Lower leg skin (tissue), 4 donors: ENCODE results near the gene MAN1A2. TPM values are rescaled to one million over a fixed set of nuclear protein-coding genes. Genes with fewer than 3 reads are reported as not detected.
A peak's percentile ranks its signal among the peaks of the same experiment; 100 is the strongest.

ENCODE experiments used
- DNase-seq, 2 donors: peaks; one replicate each; pipeline ENCODE4 v3.0.0-alpha.2; 2019; ENCODE audit warnings: low spot score in 2 of 2
- H3K4me3 ChIP-seq: fragments of 200-600 bp; sonication (generic); 2 replicates; pipeline ENCODE4 v1.5.1; 2017; ENCODE audit warnings: mild to moderate bottlenecking, low read depth; ENCODE audit not compliant: poor library complexity, severe bottlenecking
- POLR2A ChIP-seq, 2 donors: fragments of 450-650 bp; IDR thresholded peaks; one replicate each; pipeline ENCODE4 v1.6.1; 2016 to 2017; ENCODE audit warnings: antibody characterized with exemption in 2 of 2, mild to moderate bottlenecking in 1 of 2, moderate library complexity in 1 of 2
- WGBS, 2 donors: methylation state at CpG; one replicate each; pipeline ENCODE4 v1.1.5; 2018; 5-methylcytosine and 5-hydroxymethylcytosine counted together
- intact Hi-C: fragments of 100-400 bp; cut with DNase I; formaldehyde crosslinking; loops from one replicate; pipeline ENCODE4 v1.15.0; 2023; ENCODE audit warnings: low total_unique reads
- total RNA-seq, 4 donors: library from RNA; depleted of rRNA; stranded (reverse); fragments of >200 nt; gene quantifications; one replicate each; pipeline ENCODE4 v1.1.0, GENCODE V29; 2016
- TF ChIP-seq, protein P1 (sequence below), 3 donors: fragments of 450-650 bp; IDR thresholded peaks; one replicate each; pipeline ENCODE4 v1.5.1; 2016; ENCODE audit warnings: antibody characterized with exemption in 3 of 3, mild to moderate bottlenecking in 3 of 3, moderate library complexity in 2 of 3

Gene MAN1A2
- 10 to 100 TPM; 19.9 to 34.5 (median 25.7) TPM for total RNA-seq

DNA sequence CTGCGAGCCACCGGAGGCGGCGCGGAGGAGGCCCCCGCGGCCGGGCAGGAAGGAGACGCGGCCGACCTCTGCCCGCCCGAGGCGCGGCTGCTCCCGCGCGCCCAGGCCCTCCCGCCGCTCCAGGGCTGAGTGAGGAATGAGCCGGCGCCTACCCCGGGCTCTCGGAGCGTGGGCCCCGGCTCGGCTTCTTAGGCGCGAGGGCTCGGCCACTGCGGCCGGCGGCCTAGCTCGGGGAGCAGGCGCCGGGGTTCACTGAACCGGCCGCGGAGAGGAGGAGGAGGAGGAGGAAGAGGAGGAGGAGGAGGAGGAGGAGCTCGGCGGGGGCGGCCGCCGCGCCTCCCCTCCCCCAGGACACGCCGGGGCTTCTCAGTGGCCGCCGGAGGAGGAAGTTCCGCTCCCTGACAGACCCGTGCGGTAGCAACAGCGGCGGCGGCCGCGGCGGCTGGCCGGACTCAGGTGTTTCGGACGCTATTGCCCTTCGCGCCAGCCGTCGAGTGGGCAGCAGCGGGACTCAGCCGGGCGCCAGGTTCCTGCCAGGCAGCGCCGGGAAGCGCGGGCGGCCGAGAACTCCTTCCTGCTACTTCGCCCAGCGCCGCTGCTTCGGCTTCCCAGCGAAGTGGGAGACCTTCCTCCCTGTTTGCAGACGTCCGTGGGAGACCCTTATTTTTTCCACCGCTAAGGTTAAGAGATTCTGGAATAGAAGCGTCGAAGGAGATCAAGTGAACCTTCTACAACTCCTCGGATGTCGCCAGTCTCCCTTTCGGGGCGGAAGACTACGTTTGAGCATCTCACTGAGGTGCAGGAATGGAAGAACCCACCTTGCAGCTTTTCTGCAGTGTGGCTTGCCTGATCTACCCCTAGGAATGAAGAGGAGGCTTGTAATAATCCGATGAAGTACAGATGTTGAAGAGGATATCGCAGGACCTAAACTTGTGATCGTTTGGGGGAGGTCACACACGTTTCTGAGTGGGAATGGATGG, at the start of gene MAN1A2:
TSS of gene MAN1A2 (plus strand) at position 404 of the 980 bp plus-strand sequence. CDS start 735 bp downstream, outside the sequence.
- TF ChIP-seq, protein P1, sequence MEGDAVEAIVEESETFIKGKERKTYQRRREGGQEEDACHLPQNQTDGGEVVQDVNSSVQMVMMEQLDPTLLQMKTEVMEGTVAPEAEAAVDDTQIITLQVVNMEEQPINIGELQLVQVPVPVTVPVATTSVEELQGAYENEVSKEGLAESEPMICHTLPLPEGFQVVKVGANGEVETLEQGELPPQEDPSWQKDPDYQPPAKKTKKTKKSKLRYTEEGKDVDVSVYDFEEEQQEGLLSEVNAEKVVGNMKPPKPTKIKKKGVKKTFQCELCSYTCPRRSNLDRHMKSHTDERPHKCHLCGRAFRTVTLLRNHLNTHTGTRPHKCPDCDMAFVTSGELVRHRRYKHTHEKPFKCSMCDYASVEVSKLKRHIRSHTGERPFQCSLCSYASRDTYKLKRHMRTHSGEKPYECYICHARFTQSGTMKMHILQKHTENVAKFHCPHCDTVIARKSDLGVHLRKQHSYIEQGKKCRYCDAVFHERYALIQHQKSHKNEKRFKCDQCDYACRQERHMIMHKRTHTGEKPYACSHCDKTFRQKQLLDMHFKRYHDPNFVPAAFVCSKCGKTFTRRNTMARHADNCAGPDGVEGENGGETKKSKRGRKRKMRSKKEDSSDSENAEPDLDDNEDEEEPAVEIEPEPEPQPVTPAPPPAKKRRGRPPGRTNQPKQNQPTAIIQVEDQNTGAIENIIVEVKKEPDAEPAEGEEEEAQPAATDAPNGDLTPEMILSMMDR (IDR thresholded peaks at IDR 0.05): no peak
- TF ChIP-seq POLR2A (IDR thresholded peaks at IDR 0.05): peak in 1 of 2 donors; percentile 36
- peak; percentile 81 to 95 for DNase-seq
- intact Hi-C loops: no loop called here
- H3K4me3 ChIP-seq: peak within 1 kb of the TSS; percentile 78
- WGBS, 2 donors: 0% methylated on average over 68 to 84 of the region's 93 CpGs

DNA sequence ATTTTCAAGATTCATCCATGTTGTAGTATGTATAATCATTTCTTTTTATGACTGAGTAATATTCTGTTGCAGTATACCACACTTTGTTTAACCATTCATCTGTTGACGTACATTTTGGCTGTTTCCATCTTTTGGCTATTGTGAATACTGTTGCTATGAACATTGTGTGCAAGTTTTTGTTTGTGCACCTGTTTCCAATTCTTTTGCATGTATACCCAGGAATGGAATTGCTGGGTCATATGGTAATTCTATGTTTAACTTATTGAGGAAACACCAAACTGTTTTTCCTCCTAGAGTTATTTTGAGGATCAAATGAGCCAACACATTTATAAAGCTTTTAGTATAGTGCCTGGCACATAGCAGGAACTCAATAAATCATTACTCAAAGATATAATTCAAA, 49.2 kb upstream of the MAN1A2 start:
- DNase-seq: no peak
- WGBS, 2 donors: 85% methylated on average over 1 of the region's 1 CpG
- H3K4me3 ChIP-seq: no peak overlapping the region
- intact Hi-C loops: no loop called here
- TF ChIP-seq POLR2A (IDR thresholded peaks at IDR 0.05): no peak
- TF ChIP-seq, protein P1 (IDR thresholded peaks at IDR 0.05): no peak

DNA sequence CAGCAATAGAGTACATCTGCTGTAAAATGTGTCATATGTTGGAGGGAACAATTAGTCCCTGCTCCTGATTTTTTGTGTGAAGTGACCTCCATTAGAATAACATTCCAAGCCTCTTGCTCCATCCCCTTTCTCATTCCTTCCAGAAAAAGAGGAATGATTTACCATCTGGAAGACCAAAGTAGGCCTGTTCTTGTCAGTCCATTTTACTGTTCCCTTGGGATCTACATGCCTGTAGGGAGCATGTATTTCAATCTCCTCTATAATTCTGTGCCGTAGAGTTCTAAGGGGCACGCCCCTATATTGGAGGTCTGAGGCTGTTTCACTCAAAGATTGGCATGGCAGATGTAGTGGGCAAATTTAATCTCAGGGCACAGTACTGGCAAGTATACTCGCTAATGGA, 48.8 kb upstream of the MAN1A2 start:
- DNase-seq: no peak
- TF ChIP-seq POLR2A (IDR thresholded peaks at IDR 0.05): no peak
- TF ChIP-seq, protein P1 (IDR thresholded peaks at IDR 0.05): no peak
- WGBS, 2 donors: 77 to 78% methylated on average over 3 of the region's 3 CpGs
- intact Hi-C loops: no loop called here
- no peak overlapping the region for H3K4me3 ChIP-seq

DNA sequence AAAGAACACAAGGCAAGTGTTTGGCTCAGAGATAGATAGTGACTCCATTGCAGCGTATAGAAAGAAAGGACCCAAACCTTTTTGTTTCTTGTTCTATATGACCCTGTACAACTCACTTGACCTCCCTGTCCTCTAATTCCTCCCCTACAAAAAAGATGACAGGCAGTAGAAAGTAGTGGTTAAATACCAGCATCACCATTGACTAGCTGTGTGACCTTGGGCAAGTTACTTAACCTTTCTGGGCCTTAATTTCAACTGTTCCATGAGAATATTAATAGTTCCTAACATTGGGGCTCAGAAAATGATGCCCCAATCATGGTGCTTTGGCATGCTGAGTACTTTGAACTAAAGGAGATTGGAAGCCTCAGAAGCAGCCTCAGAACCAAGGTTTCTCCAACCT, 46.7 kb upstream of the MAN1A2 start:
- 96 to 100% methylated on average over 1 of the region's 1 CpG for WGBS, 2 donors
- no peak overlapping the region for H3K4me3 ChIP-seq
- intact Hi-C loops: no loop called here
- no peak for DNase-seq
- TF ChIP-seq, protein P1 (IDR thresholded peaks at IDR 0.05): no peak
- TF ChIP-seq POLR2A (IDR thresholded peaks at IDR 0.05): no peak

DNA sequence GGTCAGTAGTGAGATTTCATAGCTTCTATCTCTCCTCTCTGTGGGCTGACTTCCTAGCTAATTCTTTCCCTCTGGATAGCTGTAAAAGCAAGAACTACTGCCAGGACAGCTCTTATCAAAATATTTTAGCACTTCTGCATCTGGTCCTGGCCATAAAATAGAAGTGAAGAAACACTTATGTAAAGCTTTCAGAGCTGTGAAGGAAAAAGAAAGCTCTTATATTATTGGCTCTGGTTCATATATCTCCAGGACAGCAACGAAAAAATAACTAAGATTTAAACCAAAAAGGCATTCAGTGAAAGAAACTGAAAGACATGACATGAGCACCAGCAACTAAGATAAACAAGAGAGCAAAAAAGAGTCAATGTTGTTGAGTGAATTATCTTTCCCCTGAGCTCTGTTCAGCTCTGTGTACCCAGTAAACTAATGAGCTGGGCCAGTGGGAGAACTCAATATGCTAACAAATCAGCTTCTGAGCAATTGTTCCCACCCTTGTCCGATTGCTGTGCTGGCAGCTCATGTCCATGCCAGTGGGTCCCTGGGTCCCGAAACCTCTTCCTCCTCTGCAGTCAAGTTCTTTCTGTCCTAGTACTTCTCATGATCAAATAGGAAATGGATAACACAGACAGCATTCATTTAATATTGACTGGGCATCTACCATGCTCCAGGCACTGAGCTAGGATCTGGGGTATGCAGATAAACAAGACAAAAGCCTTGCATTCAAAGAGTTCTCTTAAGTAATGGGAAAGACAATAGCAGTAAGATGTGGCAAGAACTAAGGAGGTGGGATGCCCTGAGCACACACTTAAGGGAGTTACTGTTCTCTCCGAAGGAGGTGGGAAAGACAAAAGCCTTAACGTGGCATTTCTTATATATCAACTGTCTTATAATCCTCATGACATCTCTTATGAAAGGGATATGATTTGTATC, 45.3 kb upstream of the MAN1A2 start:
- intact Hi-C loops: no loop called here
- H3K4me3 ChIP-seq: no peak overlapping the region
- WGBS, 2 donors: 61 to 69% methylated on average over 5 of the region's 5 CpGs
- TF ChIP-seq POLR2A (IDR thresholded peaks at IDR 0.05): no peak
- TF ChIP-seq, protein P1 (IDR thresholded peaks at IDR 0.05): no peak
- no peak for DNase-seq
